ENCODE results near the gene SLC37A3.
"Not testable (repeated sequence)": the region's sequence is repeated elsewhere in the genome, so short reads cannot be mapped to it uniquely, and the experiment has no call there.

SLC37A3 gene

GRCh38 chr7:140327261-140327661 is 71.1 kb downstream of the SLC37A3 start:
- in situ Hi-C loops (cut with HindIII; ENCODE audit: low pct_unique_long_range_greater_than_20kb, low sequenced_read_pairs): no loop called here
- no peak for DNase-seq (ENCODE audit: low read depth in 1 of 2, low spot score in 1 of 2)
- no peak for TF ChIP-seq JUND (IDR thresholded peaks at IDR 0.05; ENCODE audit: low read depth)

- in situ Hi-C loops (cut with HindIII; ENCODE audit: low pct_unique_long_range_greater_than_20kb, low sequenced_read_pairs): no loop called here
- DNase-seq (ENCODE audit: low read depth in 1 of 2, low spot score in 1 of 2): peak; percentile 52 to 84
- no peak for TF ChIP-seq JUND (IDR thresholded peaks at IDR 0.05; ENCODE audit: low read depth)
Measured at GRCh38 chr7:140326116-140326928, 72.0 kb downstream of the SLC37A3 start.

- TF ChIP-seq JUND (IDR thresholded peaks at IDR 0.05; ENCODE audit: low read depth): no peak
- in situ Hi-C loops (cut with HindIII; ENCODE audit: low pct_unique_long_range_greater_than_20kb, low sequenced_read_pairs): no loop called here
- no peak for DNase-seq (ENCODE audit: low read depth in 1 of 2, low spot score in 1 of 2)
Measured at GRCh38 chr7:140325600-140325999, 72.7 kb downstream of the SLC37A3 start.

- in situ Hi-C loops (cut with HindIII; ENCODE audit: low pct_unique_long_range_greater_than_20kb, low sequenced_read_pairs): no loop called here
- no peak for TF ChIP-seq JUND (IDR thresholded peaks at IDR 0.05; ENCODE audit: low read depth)
- no peak for DNase-seq (ENCODE audit: low read depth in 1 of 2, low spot score in 1 of 2)
Measured at GRCh38 chr7:140324714-140325113, 73.6 kb downstream of the SLC37A3 start.

- in situ Hi-C loops (cut with HindIII; ENCODE audit: low pct_unique_long_range_greater_than_20kb, low sequenced_read_pairs): no loop called here
- DNase-seq (ENCODE audit: low read depth in 1 of 2, low spot score in 1 of 2): no peak
- TF ChIP-seq JUND (IDR thresholded peaks at IDR 0.05; ENCODE audit: low read depth): no peak
Measured at GRCh38 chr7:140322759-140323158, 75.6 kb downstream of the SLC37A3 start.

GRCh38 chr7:140320078-140320477 is 78.3 kb downstream of the SLC37A3 start:
- in situ Hi-C loops (cut with HindIII; ENCODE audit: low pct_unique_long_range_greater_than_20kb, low sequenced_read_pairs): not testable (repeated sequence)

GRCh38 chr7:140317999-140318398 is 80.3 kb downstream of the SLC37A3 start:
- no peak for DNase-seq (ENCODE audit: low read depth in 1 of 2, low spot score in 1 of 2)
- no peak for TF ChIP-seq JUND (IDR thresholded peaks at IDR 0.05; ENCODE audit: low read depth)
- in situ Hi-C loops (cut with HindIII; ENCODE audit: low pct_unique_long_range_greater_than_20kb, low sequenced_read_pairs): no loop called here

More at GRCh38 chr7:140320078-140320477, 78.3 kb downstream of the SLC37A3 start:
- not testable (repeated sequence) for DNase-seq (ENCODE audit: low read depth in 1 of 2, low spot score in 1 of 2)

- DNase-seq (ENCODE audit: low read depth in 1 of 2, low spot score in 1 of 2): no peak
- in situ Hi-C loops (cut with HindIII; ENCODE audit: low pct_unique_long_range_greater_than_20kb, low sequenced_read_pairs): no loop called here
- TF ChIP-seq JUND (IDR thresholded peaks at IDR 0.05; ENCODE audit: low read depth): no peak
Measured at GRCh38 chr7:140317597-140317996, 80.7 kb downstream of the SLC37A3 start.

- in situ Hi-C loops (cut with HindIII; ENCODE audit: low pct_unique_long_range_greater_than_20kb, low sequenced_read_pairs): no loop called here
- peak in 1 of 2 experiments; percentile 77 for DNase-seq (ENCODE audit: low read depth in 1 of 2, low spot score in 1 of 2)
- no peak for TF ChIP-seq JUND (IDR thresholded peaks at IDR 0.05; ENCODE audit: low read depth)
Measured at GRCh38 chr7:140316165-140316661, 82.1 kb downstream of the SLC37A3 start.

- TF ChIP-seq JUND (IDR thresholded peaks at IDR 0.05; ENCODE audit: low read depth): no peak
- in situ Hi-C loops (cut with HindIII; ENCODE audit: low pct_unique_long_range_greater_than_20kb, low sequenced_read_pairs): no loop called here
- DNase-seq (ENCODE audit: low read depth in 1 of 2, low spot score in 1 of 2): peak in 1 of 2 experiments; percentile 54
Measured at GRCh38 chr7:140315498-140316164, 82.7 kb downstream of the SLC37A3 start.

- no peak for TF ChIP-seq JUND (IDR thresholded peaks at IDR 0.05; ENCODE audit: low read depth)
- DNase-seq (ENCODE audit: low read depth in 1 of 2, low spot score in 1 of 2): peak in 1 of 2 experiments; percentile 50
- in situ Hi-C loops (cut with HindIII; ENCODE audit: low pct_unique_long_range_greater_than_20kb, low sequenced_read_pairs): no loop called here
Measured at GRCh38 chr7:140314573-140315480, 83.5 kb downstream of the SLC37A3 start.

- no peak for TF ChIP-seq JUND (IDR thresholded peaks at IDR 0.05; ENCODE audit: low read depth)
- no peak for DNase-seq (ENCODE audit: low read depth in 1 of 2, low spot score in 1 of 2)
- in situ Hi-C loops (cut with HindIII; ENCODE audit: low pct_unique_long_range_greater_than_20kb, low sequenced_read_pairs): no loop called here
Measured at GRCh38 chr7:140312141-140312846, 86.0 kb downstream of the SLC37A3 start.

GRCh38 chr7:140311128-140311527 is 87.2 kb downstream of the SLC37A3 start:
- in situ Hi-C loops (cut with HindIII; ENCODE audit: low pct_unique_long_range_greater_than_20kb, low sequenced_read_pairs); DNase-seq (ENCODE audit: low read depth in 1 of 2, low spot score in 1 of 2): not testable (repeated sequence)
